Mesendoderm (in vitro differentiated cells): ENCODE measurements around the gene FBLL1.
"Not testable (repeated sequence)": the region's sequence is repeated elsewhere in the genome, so short reads cannot be mapped to it uniquely, and the experiment has no call there.

Experiments
- DNase-seq: peaks from one replicate; pipeline ENCODE4 v3.0.0; 2013
- H2AK5ac ChIP-seq: 2 replicates; pipeline ENCODE4 v1.6.1; 2013; ENCODE audit warnings: low read length, inconsistent platforms
- H2BK120ac ChIP-seq: 2 replicates; pipeline ENCODE4 v1.6.1; 2013; ENCODE audit warnings: low read depth, mild to moderate bottlenecking, low read length, moderate library complexity, mixed read lengths
- H2BK15ac ChIP-seq: replicated peaks from 2 replicates; pipeline ENCODE4 v1.6.1; 2013; ENCODE audit warnings: low read depth, mild to moderate bottlenecking, moderate library complexity
- H2BK5ac ChIP-seq: 2 replicates; pipeline ENCODE4 v1.6.1; 2013; ENCODE audit warnings: low read length, inconsistent platforms
- H3K18ac ChIP-seq: 2 replicates; pipeline ENCODE4 v1.6.1; 2013; ENCODE audit warnings: mild to moderate bottlenecking, low read length, mixed read lengths
- H3K23ac ChIP-seq: one replicate; pipeline ENCODE4 v1.6.1; 2013; ENCODE audit warnings: low read length
- H3K27ac ChIP-seq: 2 replicates; pipeline ENCODE4 v1.5.1; 2013; ENCODE audit warnings: low read depth, mild to moderate bottlenecking, inconsistent platforms, low read length, moderate library complexity
- H3K27me3 ChIP-seq: 2 replicates; pipeline ENCODE4 v1.6.1; 2013; ENCODE audit warnings: low read length, control low read depth, mild to moderate bottlenecking, inconsistent platforms; ENCODE audit not compliant: insufficient read depth, poor library complexity
- H3K36me3 ChIP-seq: 2 replicates; pipeline ENCODE4 v1.6.1; 2013; ENCODE audit warnings: low read length, inconsistent platforms; ENCODE audit not compliant: control insufficient read depth, insufficient read depth
- H3K4ac ChIP-seq: one replicate; pipeline ENCODE4 v1.6.1; 2013; ENCODE audit warnings: low read depth, mild to moderate bottlenecking, low read length, moderate library complexity
- H3K4me1 ChIP-seq: 2 replicates; pipeline ENCODE4 v1.6.1; 2013; ENCODE audit warnings: low read depth, low read length, inconsistent platforms; ENCODE audit not compliant: control insufficient read depth
- H3K4me2 ChIP-seq: 2 replicates; pipeline ENCODE4 v1.6.1; 2013; ENCODE audit warnings: low read length
- H3K4me3 ChIP-seq: 2 replicates; pipeline ENCODE4 v1.5.1; 2013; ENCODE audit warnings: mild to moderate bottlenecking, low read length
- H3K56ac ChIP-seq: one replicate; pipeline ENCODE4 v1.6.1; 2013; ENCODE audit warnings: low read length
- H3K79me1 ChIP-seq: 2 replicates; pipeline ENCODE4 v1.6.1; 2013; ENCODE audit warnings: low read length, inconsistent platforms
- H3K79me2 ChIP-seq: 2 replicates; pipeline ENCODE4 v1.6.1; 2013; ENCODE audit warnings: mild to moderate bottlenecking, low read length; ENCODE audit not compliant: control insufficient read depth, insufficient read depth
- H3K9ac ChIP-seq: 2 replicates; pipeline ENCODE4 v1.6.1; 2013; ENCODE audit warnings: low read length, inconsistent platforms
- H4K5ac ChIP-seq: one replicate; pipeline ENCODE4 v1.6.1; 2013; ENCODE audit warnings: low read length
- H4K8ac ChIP-seq: one replicate; pipeline ENCODE4 v1.6.1; 2013; ENCODE audit warnings: low read depth, mild to moderate bottlenecking, control low read depth, low read length, moderate library complexity
- WGBS: extraction: QIAGEN DNeasy Blood & Tissue Kit; methylation state at CpG from one replicate; pipeline ENCODE4 v1.1.7; 2013; ENCODE audit warnings: low lambda C conversion rate, missing lambda C conversion rate; ENCODE audit not compliant: insufficient coverage; ENCODE audit errors: extremely low coverage; 5-methylcytosine and 5-hydroxymethylcytosine counted together

Gene FBLL1

GRCh38 chr5:168534351-168534750 is 5.2 kb downstream of the FBLL1 start:
- H3K23ac ChIP-seq, H4K8ac ChIP-seq, H3K4ac ChIP-seq, H3K79me1 ChIP-seq, H2BK15ac ChIP-seq, H4K5ac ChIP-seq, H3K4me1 ChIP-seq, H3K36me3 ChIP-seq, H3K27ac ChIP-seq, H3K4me3 ChIP-seq, H2BK5ac ChIP-seq, H3K9ac ChIP-seq, H3K4me2 ChIP-seq, H3K56ac ChIP-seq, H3K79me2 ChIP-seq, H3K18ac ChIP-seq, H2AK5ac ChIP-seq, DNase-seq, H3K27me3 ChIP-seq, H2BK120ac ChIP-seq: not testable (repeated sequence)
- no CpG with 5 or more reads among the region's 7 CpGs for WGBS

- H4K8ac ChIP-seq = no peak overlapping the region
- WGBS = no CpG with 5 or more reads among the region's 2 CpGs
Measured at GRCh38 chr5:168537176-168537575, 8.1 kb downstream of the FBLL1 start.

GRCh38 chr5:168549554-168549953 is 20.4 kb downstream of the FBLL1 start:
- no peak for DNase-seq
- no peak overlapping the region for H3K4me3 ChIP-seq
- H3K27ac ChIP-seq = no peak overlapping the region
- no CpG with 5 or more reads among the region's 7 CpGs for WGBS
- no peak overlapping the region for H3K9ac ChIP-seq
- H3K4me1 ChIP-seq = no peaks in the 10 kb centered on the region
- H2BK15ac ChIP-seq = no peak overlapping the region
- H2BK120ac ChIP-seq = no peak overlapping the region
- peaks cover 2% of the 10 kb centered on the region for H3K79me1 ChIP-seq
- H3K56ac ChIP-seq = no peak overlapping the region
- H3K4me2 ChIP-seq = no peak overlapping the region
- no peaks in the 10 kb centered on the region for H3K27me3 ChIP-seq
- no peak overlapping the region for H4K8ac ChIP-seq
- no peaks in the 10 kb centered on the region for H3K36me3 ChIP-seq
- no peak overlapping the region for H3K23ac ChIP-seq
- no peaks in the 10 kb centered on the region for H3K79me2 ChIP-seq
- H2AK5ac ChIP-seq = no peak overlapping the region
- H3K18ac ChIP-seq = no peak overlapping the region
- no peak overlapping the region for H3K4ac ChIP-seq
- no peak overlapping the region for H4K5ac ChIP-seq
- no peak overlapping the region for H2BK5ac ChIP-seq

More at GRCh38 chr5:168537176-168537575, 8.1 kb downstream of the FBLL1 start:
- no peak overlapping the region for H3K18ac ChIP-seq
- H4K5ac ChIP-seq = no peak overlapping the region
- H3K9ac ChIP-seq = no peak overlapping the region
- H2AK5ac ChIP-seq = no peak overlapping the region
- no peak overlapping the region for H3K56ac ChIP-seq
- H3K4ac ChIP-seq = no peak overlapping the region
- H3K79me2 ChIP-seq = no peaks in the 10 kb centered on the region
- H3K79me1 ChIP-seq = no peaks in the 10 kb centered on the region
- no peak overlapping the region for H2BK15ac ChIP-seq
- no peak overlapping the region for H3K4me3 ChIP-seq
- no peak for DNase-seq
- no peaks in the 10 kb centered on the region for H3K36me3 ChIP-seq
- no peak overlapping the region for H2BK5ac ChIP-seq
- no peaks in the 10 kb centered on the region for H3K4me1 ChIP-seq
- H3K23ac ChIP-seq = no peak overlapping the region
- H3K4me2 ChIP-seq = no peak overlapping the region
- no peaks in the 10 kb centered on the region for H3K27me3 ChIP-seq
- no peak overlapping the region for H3K27ac ChIP-seq
- H2BK120ac ChIP-seq = no peak overlapping the region

GRCh38 chr5:168550656-168551055 is 21.6 kb downstream of the FBLL1 start:
- DNase-seq = no peak
- H3K9ac ChIP-seq = no peak overlapping the region
- no peaks in the 10 kb centered on the region for H3K27me3 ChIP-seq
- no peaks in the 10 kb centered on the region for H3K36me3 ChIP-seq
- H3K18ac ChIP-seq = no peak overlapping the region
- H4K8ac ChIP-seq = no peak overlapping the region
- no peak overlapping the region for H3K4me3 ChIP-seq
- no peak overlapping the region for H3K23ac ChIP-seq
- H2BK120ac ChIP-seq = no peak overlapping the region
- H3K27ac ChIP-seq = no peak overlapping the region
- no peak overlapping the region for H3K4me2 ChIP-seq
- no peak overlapping the region for H4K5ac ChIP-seq
- no peaks in the 10 kb centered on the region for H3K79me2 ChIP-seq
- no peak overlapping the region for H2BK5ac ChIP-seq
- H3K4me1 ChIP-seq = no peaks in the 10 kb centered on the region
- no peak overlapping the region for H3K56ac ChIP-seq
- no peak overlapping the region for H3K4ac ChIP-seq
- peaks cover 2% of the 10 kb centered on the region for H3K79me1 ChIP-seq
- H2AK5ac ChIP-seq = no peak overlapping the region
- no peak overlapping the region for H2BK15ac ChIP-seq

GRCh38 chr5:168552146-168552545 is 23.0 kb downstream of the FBLL1 start:
- Histone ChIP-seq H2BK15ac (no peak overlapping the region), H4K5ac (no peak overlapping the region), H3K18ac (no peak overlapping the region), H3K23ac (no peak overlapping the region), H3K9ac (no peak overlapping the region), H2BK120ac (no peak overlapping the region), H3K27ac (no peak overlapping the region), H3K4me3 (no peak overlapping the region), H3K36me3 (no peaks in the 10 kb centered on the region), H2AK5ac (no peak overlapping the region), H3K4ac (no peak overlapping the region), H4K8ac (no peak overlapping the region), H3K4me2 (no peak overlapping the region), H3K56ac (no peak overlapping the region), H3K27me3 (no peaks in the 10 kb centered on the region), H3K79me1 (peaks cover 4% of the 10 kb centered on the region), H2BK5ac (no peak overlapping the region), H3K4me1 (no peaks in the 10 kb centered on the region), H3K79me2 (no peaks in the 10 kb centered on the region)
- no CpG with 5 or more reads among the region's 1 CpG for WGBS
- no peak for DNase-seq

- Histone ChIP-seq H3K27me3 (no peaks in the 10 kb centered on the region), H2BK120ac (no peak overlapping the region), H3K79me2 (no peaks in the 10 kb centered on the region), H2BK5ac (no peak overlapping the region), H3K27ac (no peak overlapping the region), H3K4me3 (no peak overlapping the region), H3K4ac (no peak overlapping the region), H3K56ac (no peak overlapping the region), H3K4me2 (no peak overlapping the region), H3K79me1 (peaks cover 4% of the 10 kb centered on the region), H3K18ac (no peak overlapping the region), H3K9ac (no peak overlapping the region), H4K5ac (no peak overlapping the region), H3K4me1 (no peaks in the 10 kb centered on the region), H3K36me3 (no peaks in the 10 kb centered on the region), H3K23ac (no peak overlapping the region), H2BK15ac (no peak overlapping the region), H4K8ac (no peak overlapping the region), H2AK5ac (no peak overlapping the region)
- WGBS = no CpG with 5 or more reads among the region's 2 CpGs
- DNase-seq = no peak
Measured at GRCh38 chr5:168553377-168554130, 24.4 kb downstream of the FBLL1 start.
